Tibial nerve (tissue), 4 donors: Measurements from ENCODE around the gene FDX2.

Experiments
- CTCF ChIP-seq, 5 experiments: fragments of 200-600 bp in 3 of 5; fragments of 450-650 bp in 2 of 5; sonication (generic) in 3 of 5; IDR thresholded peaks; one replicate each; pipeline ENCODE4 v1.5.1; 2016 to 2019; ENCODE audit warnings: antibody characterized with exemption in 5 of 5, mild to moderate bottlenecking in 3 of 5, moderate library complexity in 2 of 5
- EP300 ChIP-seq, 2 donors: sonication (generic); formaldehyde crosslinking; IDR thresholded peaks; one replicate each; pipeline ENCODE4 v1.6.1; 2017; ENCODE audit warnings: antibody characterized with exemption in 2 of 2, mild to moderate bottlenecking in 1 of 2
- POLR2A ChIP-seq, 2 donors: fragments of 450-650 bp; IDR thresholded peaks; one replicate each; pipeline ENCODE4 v1.6.1; 2017; ENCODE audit warnings: antibody characterized with exemption in 2 of 2, mild to moderate bottlenecking in 2 of 2, moderate library complexity in 2 of 2

DNA sequence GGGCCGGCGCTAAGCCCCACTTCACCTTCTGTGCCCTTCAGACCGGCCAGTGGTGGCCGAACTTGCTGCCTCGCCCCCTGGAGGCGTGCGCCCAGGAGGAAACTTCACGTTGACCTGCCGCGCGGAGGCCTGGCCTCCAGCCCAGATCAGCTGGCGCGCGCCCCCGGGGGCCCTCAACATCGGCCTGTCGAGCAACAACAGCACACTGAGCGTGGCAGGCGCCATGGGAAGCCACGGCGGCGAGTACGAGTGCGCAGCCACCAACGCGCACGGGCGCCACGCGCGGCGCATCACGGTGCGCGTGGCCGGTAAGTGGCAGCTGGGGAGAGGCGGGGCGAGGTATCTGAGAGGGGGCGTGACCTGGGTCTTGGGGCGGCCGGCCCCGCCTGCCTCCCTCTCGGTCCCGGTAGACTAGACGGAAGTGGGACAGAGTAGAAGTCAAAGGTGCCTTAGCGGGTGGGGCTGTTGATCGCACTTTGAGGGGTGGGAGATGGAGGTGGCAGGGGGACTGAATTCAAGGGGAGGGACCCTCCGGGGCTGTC, 20.4 kb downstream of the FDX2 start:
- no peak for TF ChIP-seq CTCF (IDR thresholded peaks at IDR 0.05)
- TF ChIP-seq EP300 (IDR thresholded peaks at IDR 0.05), result no peak
- TF ChIP-seq POLR2A (IDR thresholded peaks at IDR 0.05), result no peak
